Stimulated activated CD8-positive, alpha-beta memory T cell treated with anti-CD3 and anti-CD28 coated beads, Interleukin-7, amount 100 ng/mL, for 48 hours (primary cell): ENCODE results near the gene RPS15.
"Not testable (repeated sequence)": the region's sequence is repeated elsewhere in the genome, so short reads cannot be mapped to it uniquely, and the experiment has no call there.

Experiments
- DNase-seq, 2 donors: peaks; one replicate each; pipeline ENCODE4 v3.0.0-alpha.2; 2020; ENCODE audit warnings: low read depth in 1 of 2; ENCODE audit errors: extremely low read depth in 1 of 2

Gene RPS15

DNA sequence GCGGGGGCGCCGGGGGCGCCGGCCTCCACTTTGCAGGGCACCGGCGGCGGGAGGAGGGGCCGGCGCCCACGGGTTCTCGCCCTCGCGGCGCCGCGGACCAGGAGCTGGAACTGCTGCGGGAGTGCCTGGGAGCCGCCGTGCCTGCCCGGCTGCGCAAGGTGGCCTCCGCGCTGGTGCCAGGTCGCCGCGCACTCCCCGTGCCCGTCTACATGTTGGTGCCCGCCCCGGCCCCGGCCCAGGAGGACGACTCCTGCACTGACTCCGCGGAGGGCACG lies 29.0 kb downstream of the RPS15 start:
- DNase-seq: no peak

DNA sequence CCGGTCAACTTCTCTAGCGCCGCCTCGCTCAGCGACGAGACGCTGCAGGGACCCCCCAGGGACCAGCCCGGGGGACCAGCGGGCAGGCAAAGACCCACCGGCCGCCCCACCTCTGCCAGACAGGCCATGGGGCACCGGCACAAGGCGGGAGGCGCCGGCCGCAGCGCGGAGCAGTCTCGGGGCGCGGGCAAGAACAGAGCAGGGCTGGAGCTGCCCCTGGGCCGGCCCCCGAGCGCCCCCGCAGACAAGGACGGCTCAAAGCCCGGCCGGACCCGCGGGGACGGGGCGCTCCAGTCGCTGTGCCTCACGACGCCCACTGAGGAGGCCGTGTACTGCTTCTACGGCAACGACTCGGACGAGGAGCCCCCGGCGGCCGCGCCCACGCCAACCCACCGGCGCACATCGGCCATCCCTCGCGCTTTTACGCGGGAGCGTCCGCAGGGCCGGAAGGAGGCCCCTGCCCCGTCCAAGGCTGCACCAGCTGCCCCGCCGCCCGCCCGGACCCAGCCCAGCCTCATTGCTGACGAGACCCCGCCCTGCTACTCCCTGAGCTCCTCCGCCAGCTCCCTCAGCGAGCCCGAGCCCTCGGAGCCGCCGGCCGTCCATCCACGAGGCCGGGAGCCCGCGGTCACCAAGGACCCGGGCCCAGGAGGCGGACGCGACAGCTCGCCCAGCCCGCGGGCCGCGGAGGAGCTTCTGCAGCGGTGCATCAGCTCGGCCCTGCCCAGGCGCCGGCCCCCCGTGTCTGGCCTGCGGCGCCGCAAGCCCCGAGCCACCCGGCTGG lies 29.5 kb downstream of the RPS15 start:
- DNase-seq: no peak

DNA sequence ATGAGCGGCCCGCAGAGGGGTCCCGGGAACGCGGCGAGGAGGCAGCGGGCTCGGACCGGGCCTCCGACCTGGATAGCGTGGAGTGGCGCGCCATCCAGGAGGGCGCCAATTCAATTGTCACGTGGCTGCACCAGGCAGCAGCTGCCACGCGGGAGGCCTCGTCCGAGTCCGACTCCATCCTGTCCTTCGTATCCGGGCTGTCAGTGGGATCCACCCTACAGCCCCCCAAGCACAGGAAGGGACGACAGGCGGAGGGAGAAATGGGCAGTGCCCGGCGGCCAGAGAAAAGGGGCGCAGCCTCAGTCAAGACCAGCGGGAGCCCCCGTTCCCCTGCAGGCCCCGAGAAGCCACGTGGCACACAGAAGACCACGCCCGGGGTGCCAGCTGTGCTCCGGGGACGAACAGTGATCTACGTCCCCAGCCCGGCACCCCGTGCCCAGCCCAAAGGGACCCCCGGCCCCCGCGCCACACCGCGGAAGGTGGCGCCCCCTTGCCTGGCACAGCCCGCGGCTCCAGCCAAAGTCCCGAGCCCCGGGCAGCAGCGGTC lies 30.2 kb downstream of the RPS15 start:
- DNase-seq: no peak

DNA sequence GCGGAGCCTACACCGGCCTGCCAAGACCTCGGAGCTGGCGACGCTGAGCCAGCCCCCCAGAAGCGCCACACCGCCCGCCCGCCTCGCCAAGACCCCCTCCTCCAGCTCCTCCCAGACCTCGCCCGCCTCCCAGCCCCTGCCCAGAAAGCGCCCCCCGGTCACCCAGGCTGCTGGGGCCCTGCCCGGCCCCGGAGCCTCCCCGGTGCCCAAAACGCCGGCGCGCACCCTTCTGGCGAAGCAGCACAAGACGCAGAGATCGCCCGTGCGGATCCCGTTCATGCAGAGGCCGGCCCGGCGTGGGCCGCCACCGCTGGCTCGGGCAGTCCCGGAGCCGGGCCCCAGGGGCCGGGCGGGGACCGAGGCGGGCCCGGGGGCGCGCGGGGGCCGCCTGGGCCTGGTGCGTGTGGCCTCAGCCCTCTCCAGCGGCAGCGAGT lies 30.6 kb downstream of the RPS15 start:
- no peak for DNase-seq

DNA sequence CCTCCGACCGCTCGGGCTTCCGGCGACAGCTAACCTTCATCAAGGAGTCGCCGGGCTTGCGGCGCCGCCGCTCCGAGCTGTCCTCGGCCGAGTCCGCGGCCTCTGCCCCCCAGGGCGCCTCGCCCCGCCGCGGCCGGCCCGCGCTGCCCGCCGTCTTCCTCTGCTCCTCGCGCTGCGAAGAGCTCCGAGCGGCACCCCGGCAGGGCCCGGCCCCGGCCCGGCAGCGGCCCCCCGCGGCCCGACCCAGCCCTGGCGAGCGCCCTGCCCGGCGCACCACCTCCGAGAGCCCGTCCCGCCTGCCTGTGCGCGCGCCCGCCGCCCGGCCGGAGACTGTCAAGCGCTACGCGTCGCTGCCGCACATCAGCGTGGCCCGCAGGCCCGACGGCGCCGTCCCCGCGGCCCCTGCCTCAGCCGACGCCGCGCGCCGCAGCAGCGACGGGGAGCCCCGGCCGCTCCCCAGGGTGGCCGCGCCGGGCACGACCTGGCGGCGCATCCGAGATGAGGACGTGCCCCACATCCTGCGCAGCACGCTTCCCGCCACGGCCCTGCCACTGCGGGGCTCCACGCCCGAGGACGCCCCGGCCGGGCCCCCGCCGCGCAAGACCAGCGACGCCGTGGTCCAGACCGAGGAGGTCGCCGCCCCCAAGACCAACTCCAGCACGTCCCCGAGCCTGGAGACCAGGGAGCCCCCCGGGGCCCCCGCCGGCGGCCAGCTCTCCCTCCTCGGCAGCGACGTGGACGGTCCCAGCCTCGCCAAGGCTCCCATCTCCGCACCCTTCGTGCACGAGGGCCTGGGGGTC lies 31.3 kb downstream of the RPS15 start:
- DNase-seq: no peak

DNA sequence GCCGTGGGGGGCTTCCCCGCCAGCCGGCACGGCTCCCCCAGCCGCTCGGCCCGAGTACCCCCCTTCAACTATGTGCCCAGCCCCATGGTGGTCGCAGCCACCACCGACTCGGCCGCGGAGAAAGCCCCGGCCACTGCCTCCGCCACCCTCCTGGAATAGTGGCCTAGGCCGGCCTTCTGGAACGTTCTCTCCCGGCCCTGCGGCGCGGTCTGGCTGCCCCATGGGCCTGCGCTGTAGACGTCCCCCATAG lies 31.8 kb downstream of the RPS15 start:
- DNase-seq: no peak

DNA sequence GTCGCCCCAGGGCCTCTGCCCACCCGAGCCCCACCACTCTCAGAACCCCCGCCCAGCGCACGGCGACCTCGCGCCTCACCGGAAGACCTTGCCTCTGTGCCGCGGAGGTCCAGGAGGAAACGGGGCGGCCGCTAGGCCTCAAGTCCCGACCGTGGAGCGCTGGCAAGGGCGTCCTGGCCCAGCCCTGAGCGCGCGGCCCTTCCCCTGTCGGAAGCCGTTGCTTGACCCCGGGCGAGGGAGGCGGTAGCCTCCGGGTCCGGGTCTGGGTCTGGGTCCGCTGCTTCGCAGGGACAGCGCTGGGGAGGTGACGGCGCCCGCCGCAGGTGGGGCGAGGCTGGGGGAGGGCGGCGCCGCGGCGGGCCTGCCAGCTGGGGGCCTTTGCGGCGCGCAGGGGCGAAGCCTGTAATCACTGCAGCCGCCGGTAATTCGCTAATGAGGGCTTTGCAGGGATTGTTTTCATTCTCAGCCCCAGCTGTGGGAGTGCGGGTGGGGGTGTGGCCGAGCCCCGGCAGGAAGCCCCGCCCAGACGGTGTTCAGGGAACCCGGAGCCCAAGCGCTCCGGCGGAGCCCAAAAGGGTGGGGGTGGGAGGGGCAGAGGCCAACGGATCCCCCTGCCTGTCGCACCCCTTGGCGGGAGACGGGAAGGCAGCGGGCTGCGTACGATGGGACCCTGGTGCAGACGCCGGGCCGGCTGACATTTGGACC lies 32.3 kb downstream of the RPS15 start:
- DNase-seq: peak; percentile 50 to 65

DNA sequence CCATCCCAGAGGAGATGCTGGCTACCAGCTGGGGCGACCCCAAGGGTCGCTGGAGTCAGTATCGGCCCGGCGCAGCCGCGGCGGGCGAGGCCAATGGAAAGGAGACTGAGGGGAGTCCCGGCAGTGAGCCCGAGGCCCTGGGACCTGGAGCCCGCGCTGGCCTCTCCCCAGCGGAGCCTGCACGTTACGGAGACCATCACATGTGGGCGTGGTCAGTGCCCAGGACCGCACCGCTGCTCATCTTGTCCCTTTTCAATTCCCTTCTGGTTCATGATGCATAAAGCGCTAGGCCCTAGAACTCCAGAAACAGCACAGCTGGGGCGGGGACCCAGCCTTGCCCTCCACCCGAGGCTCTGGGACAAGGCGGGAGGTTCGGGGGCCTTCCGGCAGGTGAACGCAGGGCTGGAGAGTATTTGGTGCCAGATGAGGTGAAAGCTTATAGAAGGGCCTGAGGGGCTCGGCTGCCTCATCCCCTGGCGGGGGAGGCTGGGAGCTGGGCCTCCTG lies 32.9 kb downstream of the RPS15 start:
- DNase-seq: no peak

DNA sequence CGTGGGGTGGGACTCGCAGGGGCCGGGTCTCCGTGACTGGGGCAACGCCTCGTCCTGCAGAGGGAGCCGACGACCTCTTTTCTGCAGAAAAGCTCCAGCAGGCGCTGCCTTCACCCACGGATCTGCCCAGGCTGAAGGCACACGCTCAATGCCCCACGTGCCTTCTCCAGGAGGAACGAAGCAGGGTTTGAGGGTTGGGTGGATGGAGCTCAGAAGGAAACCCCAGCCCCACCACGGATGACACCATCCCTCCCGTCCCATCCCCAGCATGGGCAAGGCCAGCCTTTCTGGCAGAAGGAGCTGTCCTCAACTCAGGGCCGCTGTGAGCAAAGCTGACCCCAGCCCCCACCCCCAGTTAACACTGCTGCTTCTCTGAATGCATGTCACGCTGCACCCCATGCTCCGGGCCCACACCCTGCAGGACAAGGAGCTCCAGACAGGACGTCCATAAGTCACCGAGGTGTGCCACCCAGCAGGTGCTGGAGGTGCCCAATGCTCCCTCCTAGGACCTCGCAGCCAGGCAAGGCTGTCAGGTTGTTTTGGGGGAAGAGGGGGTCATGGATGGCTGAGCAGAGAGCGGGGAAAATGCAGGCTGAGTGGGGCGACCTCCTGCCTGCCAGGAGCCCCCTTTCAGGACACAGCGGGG lies 33.4 kb downstream of the RPS15 start:
- no peak for DNase-seq

DNA sequence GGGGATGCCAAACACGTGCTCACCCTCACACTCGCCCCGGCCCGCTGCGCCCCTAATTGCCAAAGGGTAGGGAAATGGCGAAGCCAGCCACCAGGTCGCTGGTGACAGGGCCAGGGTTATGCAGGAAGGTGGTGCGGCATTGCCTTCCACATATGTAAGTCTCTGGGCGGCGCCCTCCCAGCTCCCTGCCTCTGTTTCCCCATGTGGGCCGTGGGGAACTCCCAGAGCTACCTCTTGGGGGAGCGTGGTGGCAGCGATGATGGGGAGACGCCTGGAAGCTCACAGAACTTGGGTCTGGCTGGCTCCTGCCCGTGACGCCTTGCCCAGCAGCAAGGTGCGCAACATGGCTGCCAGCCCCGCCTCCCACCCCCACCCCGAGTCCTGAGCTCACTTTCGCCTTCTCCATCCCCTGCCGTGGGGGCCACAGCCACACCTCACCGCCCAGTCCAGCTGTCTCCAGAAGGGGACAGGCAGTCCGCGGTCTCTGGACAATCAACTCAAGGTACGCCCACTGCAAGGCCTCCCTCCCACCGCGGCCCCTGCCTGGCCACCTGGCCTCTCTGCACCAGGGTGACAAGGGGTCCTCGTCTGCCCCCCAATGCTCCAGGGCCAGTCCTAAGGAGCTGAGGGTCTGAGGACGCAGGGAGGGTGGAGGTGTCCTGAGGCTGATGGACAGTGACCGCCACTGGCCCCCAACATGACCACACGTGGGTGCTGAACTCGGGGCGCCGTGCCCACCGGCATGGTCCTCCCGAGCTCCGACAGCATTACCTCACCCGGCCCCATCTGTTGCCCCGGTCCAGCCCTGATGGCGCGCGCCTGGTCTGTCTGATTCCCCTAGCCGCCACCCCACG lies 34.3 kb downstream of the RPS15 start:
- no peak for DNase-seq

DNA sequence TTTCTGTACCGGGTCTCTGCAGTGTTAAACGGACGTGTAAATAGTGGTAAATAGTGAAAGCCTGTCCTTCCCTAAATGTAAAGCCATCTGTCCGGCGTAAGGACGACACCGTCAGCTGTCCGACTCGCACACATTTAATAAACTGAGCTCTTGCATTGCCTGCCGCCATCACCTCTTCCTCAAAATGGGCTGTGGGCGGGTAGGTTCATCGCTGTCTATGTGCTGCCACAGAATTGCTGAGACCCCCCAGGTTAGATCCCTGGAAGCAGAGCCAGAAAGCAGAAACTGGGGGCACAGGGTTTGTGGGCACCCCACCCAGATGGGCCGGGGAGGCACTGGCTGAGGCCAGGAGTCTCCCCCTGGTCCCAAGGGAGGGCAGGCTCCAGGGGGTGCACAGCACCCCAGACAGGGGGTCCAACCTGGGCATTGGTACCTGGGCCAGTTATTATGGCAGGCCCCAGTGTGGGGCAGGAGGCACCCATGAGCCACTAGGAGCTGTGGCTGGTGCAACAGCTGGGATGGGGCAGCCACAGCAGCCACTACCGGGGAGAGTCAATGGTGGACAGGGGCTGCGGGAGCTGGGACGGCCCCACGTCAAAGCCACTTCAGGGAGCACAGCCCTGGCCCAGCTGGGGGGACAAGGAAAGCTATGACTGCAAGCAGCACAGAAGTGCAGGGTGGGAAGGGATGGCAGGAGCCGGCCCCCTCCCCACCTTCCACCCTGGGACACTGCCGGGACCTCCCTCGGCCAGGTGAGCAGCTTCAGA lies 35.1 kb downstream of the RPS15 start:
- no peak for DNase-seq

DNA sequence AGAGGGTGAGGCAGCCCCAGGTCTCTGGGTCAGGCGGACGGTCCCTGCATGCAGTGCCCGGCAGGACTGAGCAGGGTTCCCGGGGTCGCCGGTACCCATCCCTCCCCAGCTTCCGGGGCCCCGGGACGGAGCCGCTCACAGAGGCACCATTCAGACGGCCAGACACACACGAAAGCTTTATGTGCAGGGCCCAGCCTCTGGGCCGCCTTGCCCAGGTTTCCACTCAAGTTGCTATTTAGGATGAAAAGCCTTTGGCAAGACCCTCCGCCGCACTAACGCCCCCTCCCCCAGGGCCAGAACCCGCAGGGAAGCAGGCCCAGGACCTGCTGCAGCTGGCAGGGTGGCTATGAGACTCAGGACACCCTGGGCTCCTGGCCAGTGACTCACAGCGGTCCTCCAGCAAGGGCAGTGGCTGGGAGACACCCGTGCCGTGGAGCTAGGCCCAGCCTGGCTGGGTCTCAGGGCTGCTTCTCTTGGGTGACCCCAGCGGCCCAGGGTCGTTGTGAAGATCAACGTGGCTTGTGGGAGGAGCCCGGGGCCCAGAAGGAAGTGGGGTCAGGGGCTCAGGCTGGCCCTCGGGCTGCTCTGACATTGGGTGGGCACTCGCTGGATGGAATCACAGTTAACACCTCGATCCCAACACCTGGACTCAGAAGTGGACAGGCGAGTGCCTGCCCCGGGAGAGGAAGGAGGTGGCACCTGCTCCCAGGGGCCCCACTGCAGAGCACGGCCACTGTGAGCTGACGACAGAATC lies 36.0 kb downstream of the RPS15 start:
- no peak for DNase-seq

DNA sequence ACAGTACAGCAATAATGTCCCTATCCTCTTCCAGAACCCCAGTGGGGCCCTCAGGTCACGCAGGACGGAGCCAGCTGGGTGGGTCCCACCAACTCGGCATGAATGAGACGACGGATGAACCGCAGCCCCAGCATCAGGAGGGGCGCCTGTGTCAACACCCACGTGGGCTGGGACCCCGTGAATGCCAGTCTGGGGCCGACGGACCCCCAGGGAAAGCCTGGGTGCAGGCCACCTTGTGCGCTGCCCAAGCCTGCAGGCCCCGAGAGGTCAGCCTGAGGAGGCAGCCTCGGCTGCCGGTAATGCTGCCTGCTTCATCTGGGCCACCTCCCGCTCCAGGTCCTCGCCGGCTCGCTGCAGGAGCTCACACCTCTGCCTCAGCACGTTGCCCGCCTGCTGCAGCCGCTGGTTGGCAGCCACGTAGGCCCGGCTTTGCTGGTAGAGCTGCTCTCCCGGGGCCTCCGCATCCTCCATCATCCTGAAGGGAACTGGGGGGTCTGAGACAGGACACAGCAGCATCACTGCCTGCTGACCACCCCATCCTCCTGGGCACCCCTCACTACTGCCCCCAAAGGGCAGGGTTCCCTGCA lies 36.7 kb downstream of the RPS15 start:
- DNase-seq: no peak

DNA sequence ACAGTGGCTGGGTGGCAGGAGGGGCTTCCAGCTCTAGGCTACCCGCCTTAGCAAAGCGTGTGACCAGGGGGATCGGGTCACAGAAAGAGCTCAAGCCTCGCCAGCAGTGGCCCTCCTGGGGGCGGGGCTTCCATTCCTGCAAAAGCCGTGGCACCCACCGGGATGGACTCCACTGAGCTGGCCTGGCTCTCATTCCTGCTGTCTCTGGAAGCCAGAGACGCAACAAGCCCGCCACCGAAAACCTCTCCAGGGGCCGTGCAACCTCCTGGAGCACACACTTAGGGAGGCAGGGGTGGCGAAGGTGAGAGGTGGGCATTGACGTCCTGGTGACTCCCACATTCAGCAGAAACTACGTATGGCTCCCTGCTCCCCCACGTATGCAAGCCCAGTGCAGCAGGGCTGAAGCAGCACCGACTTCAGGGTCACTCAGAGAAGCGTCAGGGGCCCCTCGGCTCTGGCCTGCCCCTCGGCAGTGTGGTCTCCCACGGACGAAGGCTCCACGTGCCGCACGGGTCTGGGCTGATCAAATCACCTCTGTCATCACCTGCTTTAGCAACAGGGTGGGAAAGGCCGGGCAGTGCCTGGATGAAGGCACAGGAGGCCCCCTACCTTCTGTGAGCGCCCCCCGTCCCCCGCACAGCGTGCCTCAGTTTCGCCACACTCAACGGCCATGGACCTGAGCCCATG lies 37.7 kb downstream of the RPS15 start:
- DNase-seq: no peak

DNA sequence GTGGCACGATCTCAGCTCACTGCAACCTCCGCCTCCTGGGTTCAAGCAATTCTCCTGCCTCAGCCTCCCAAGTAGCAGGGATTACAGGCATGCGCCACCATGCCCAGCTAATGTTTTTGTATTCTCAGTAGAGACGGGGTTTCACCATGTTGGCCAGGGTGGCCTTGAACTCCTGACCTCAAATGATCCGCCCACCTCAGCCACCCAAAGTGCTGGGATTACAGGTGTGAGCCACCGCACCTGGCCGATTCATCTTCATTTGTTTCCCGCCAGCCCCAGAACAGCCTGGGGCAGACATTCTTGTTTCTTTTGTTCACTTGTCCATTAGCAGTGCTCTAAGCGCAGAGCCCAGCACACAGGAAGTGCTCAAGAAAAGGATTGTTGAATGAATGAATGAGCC lies 38.9 kb downstream of the RPS15 start:
- DNase-seq: not testable (repeated sequence)

DNA sequence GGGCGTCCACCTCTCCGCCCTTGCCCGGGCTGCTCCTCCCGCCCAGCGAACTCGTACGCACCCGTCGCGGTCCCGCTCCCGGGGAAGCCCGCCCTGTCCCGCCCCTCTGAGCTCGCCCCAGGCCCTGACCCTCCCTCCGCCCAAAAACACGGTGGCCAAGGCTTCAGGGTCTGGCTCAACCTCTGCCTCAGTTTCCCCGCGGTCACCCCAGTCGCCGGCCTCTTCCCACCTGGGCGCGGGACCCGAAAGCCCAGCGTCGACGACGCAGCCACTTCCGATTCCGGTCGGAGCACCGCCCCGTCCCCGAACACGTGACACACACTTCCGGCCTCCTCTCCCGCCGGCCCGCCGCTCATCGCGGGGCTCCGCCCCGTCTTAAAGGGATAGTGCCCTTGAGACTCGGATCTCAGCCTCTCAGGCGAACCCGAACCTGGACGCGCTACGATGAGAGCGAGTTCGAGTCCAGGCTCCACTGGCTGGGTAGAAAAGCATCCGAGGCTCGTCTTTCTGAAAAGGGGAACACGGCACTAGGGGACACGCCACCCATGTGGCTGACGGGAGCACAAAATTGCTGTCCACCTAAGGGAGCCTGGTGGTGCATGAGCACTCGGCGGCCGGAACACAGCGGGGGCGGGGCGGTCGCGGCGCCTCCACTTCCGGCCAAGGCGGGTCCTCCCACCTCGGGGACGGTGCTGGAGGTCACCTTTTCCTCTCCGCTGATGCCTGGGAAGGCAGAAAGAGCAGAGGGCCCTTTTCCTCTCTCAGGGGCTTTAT lies 40.9 kb downstream of the RPS15 start, which contains the start of gene C19orf25:
TSS of gene C19orf25 (minus strand) at position 282 of the 774 bp plus-strand sequence. CDS start 312 bp downstream, outside the sequence.
- peak; percentile 88 to 91 for DNase-seq
